Astrocyte (in vitro differentiated cells and primary cell): ENCODE data around the gene FOLR2. TPM values are rescaled to one million over a fixed set of nuclear protein-coding genes. Genes with fewer than 3 reads are reported as not detected.

Experiments used
- DNase-seq: peaks from one replicate; pipeline ENCODE4 v3.0.0-alpha.2; 2010; ENCODE audit warnings: low read depth
- FAIRE-seq: peaks from 2 replicates; lab custom pipeline; 2011; peaks lifted over from hg19 to GRCh38; lab: Jason Lieb, UNC
- H2AFZ ChIP-seq: 2 replicates; pipeline ENCODE4 v1.6.0; 2012; ENCODE audit warnings: low read depth, low read length, inconsistent platforms
- H3K27ac ChIP-seq: 2 replicates; pipeline ENCODE4 v1.5.1; 2011; ENCODE audit warnings: low read depth, low read length, inconsistent platforms
- H3K27me3 ChIP-seq: 2 replicates; pipeline ENCODE4 v1.6.0; 2011; ENCODE audit warnings: low read length, inconsistent platforms; ENCODE audit not compliant: insufficient read depth
- H3K36me3 ChIP-seq: 2 replicates; pipeline ENCODE4 v1.5.1; 2011; ENCODE audit warnings: low read length, inconsistent platforms; ENCODE audit not compliant: insufficient read depth
- H3K4me1 ChIP-seq: 2 replicates; pipeline ENCODE4 v1.5.1; 2011; ENCODE audit warnings: low read length, inconsistent platforms; ENCODE audit not compliant: insufficient read depth
- H3K4me2 ChIP-seq: 2 replicates; pipeline ENCODE4 v1.6.0; 2012; ENCODE audit warnings: low read length, inconsistent platforms
- H3K4me3 ChIP-seq: 2 replicates; pipeline ENCODE4 v1.5.1; 2011; ENCODE audit warnings: low read depth, mild to moderate bottlenecking, low read length, inconsistent platforms; ENCODE audit not compliant: insufficient read depth
- H3K79me2 ChIP-seq: 2 replicates; pipeline ENCODE4 v1.6.0; 2012; ENCODE audit warnings: mild to moderate bottlenecking, low read length, inconsistent platforms; ENCODE audit not compliant: insufficient read depth
- H3K9ac ChIP-seq: 2 replicates; pipeline ENCODE4 v1.6.0; 2012; ENCODE audit warnings: mild to moderate bottlenecking, low read length, inconsistent platforms
- H3K9me3 ChIP-seq: 2 replicates; pipeline ENCODE4 v1.5.1; 2012; ENCODE audit warnings: low read depth, mild to moderate bottlenecking, low read length, inconsistent platforms; ENCODE audit not compliant: insufficient read depth
- H4K20me1 ChIP-seq: 2 replicates; pipeline ENCODE4 v1.6.0; 2012; ENCODE audit warnings: low read length, inconsistent platforms; ENCODE audit not compliant: insufficient read depth
- H3K27ac Mint-ChIP-seq: one replicate; pipeline ENCODE4 v1.8.0; 2021; ENCODE audit warnings: mild to moderate bottlenecking, mixed read lengths; ENCODE audit not compliant: unreplicated experiment
- H3K27me3 Mint-ChIP-seq: one replicate; pipeline ENCODE4 v1.8.0; 2021; ENCODE audit warnings: low read depth, mixed read lengths; ENCODE audit not compliant: unreplicated experiment
- H3K36me3 Mint-ChIP-seq: one replicate; pipeline ENCODE4 v1.8.0; 2021; ENCODE audit warnings: low read depth, mixed read lengths; ENCODE audit not compliant: unreplicated experiment
- H3K4me1 Mint-ChIP-seq: one replicate; pipeline ENCODE4 v1.8.0; 2021; ENCODE audit warnings: low read depth, mixed read lengths; ENCODE audit not compliant: unreplicated experiment
- H3K4me3 Mint-ChIP-seq: one replicate; pipeline ENCODE4 v1.8.0; 2021; ENCODE audit warnings: mild to moderate bottlenecking, moderate library complexity, mixed read lengths; ENCODE audit not compliant: unreplicated experiment
- H3K9me3 Mint-ChIP-seq: one replicate; pipeline ENCODE4 v1.8.0; 2021; ENCODE audit warnings: mild to moderate bottlenecking, mixed read lengths; ENCODE audit not compliant: unreplicated experiment
- CTCF ChIP-seq: IDR thresholded peaks from 2 replicates; pipeline ENCODE4 v1.5.1; 2011; ENCODE audit warnings: low read depth, mild to moderate bottlenecking, inconsistent platforms, low read length, moderate library complexity; ENCODE audit not compliant: insufficient read depth
- EZH2 ChIP-seq: IDR thresholded peaks from 2 replicates; pipeline ENCODE4 v1.6.1; 2012; ENCODE audit warnings: mild to moderate bottlenecking, low read length, inconsistent platforms; ENCODE audit not compliant: insufficient read depth
- total RNA-seq: library from RNA; stranded (reverse); gene quantifications from 2 replicates; pipeline ENCODE4 v1.2.1, GENCODE V29; 2021

Gene FOLR2
- total RNA-seq, 1 donor from 2014 or later, result not detected

- no peaks in the 10 kb centered on the region for H3K9me3 ChIP-seq
- no peak for TF ChIP-seq CTCF
- no peak for TF ChIP-seq EZH2
- H3K4me1 ChIP-seq, result peaks cover 28% of the 10 kb centered on the region
- peak within 1 kb of the TSS; percentile 88 for H3K4me3 ChIP-seq
- Mint-ChIP-seq H3K27me3 (peaks cover 3% of the 10 kb centered on the region), H3K4me1 (peaks cover 16% of the 10 kb centered on the region), H3K36me3 (peaks cover 6% of the 10 kb centered on the region), H3K27ac (peak within 1 kb of the TSS; percentile 91), H3K9me3 (no peaks in the 10 kb centered on the region), H3K4me3 (peak within 1 kb of the TSS; percentile 98)
- peaks cover 57% of the 10 kb centered on the region for H3K79me2 ChIP-seq
- H2AFZ ChIP-seq, result peak within 1 kb of the TSS; percentile 74
- no peak for DNase-seq
- peak within 1 kb of the TSS; percentile 98 for H3K4me2 ChIP-seq
- peaks cover 48% of the 10 kb centered on the region for H4K20me1 ChIP-seq
- no peak for FAIRE-seq
- H3K36me3 ChIP-seq, result peaks cover 8% of the 10 kb centered on the region
- H3K27ac ChIP-seq, result peak within 1 kb of the TSS; percentile 77
- H3K27me3 ChIP-seq, result no peaks in the 10 kb centered on the region
- peak within 1 kb of the TSS; percentile 90 for H3K9ac ChIP-seq
Observed at GRCh38 chr11:72224564-72225410, 8.2 kb downstream of the FOLR2 start, which contains the start of gene INPPL1. INPPL1 (plus strand) TSS chr11:72224767; CDS start chr11:72224985, 218 bp downstream.

GRCh38 chr11:72225411-72225951, 8.9 kb downstream of the FOLR2 start:
- Histone ChIP-seq H3K79me2 (peaks cover 61% of the 10 kb centered on the region), H3K4me2 (peak overlapping the region; percentile 98), H3K9ac (peak overlapping the region; percentile 90), H3K4me1 (peaks cover 28% of the 10 kb centered on the region), H3K27ac (peak overlapping the region; percentile 77), H3K36me3 (peaks cover 12% of the 10 kb centered on the region), H4K20me1 (peaks cover 55% of the 10 kb centered on the region), H3K9me3 (no peaks in the 10 kb centered on the region), H3K4me3 (peak overlapping the region; percentile 88), H3K27me3 (no peaks in the 10 kb centered on the region), H2AFZ (no peak overlapping the region)
- H3K4me1 Mint-ChIP-seq, result peaks cover 16% of the 10 kb centered on the region
- no peak for TF ChIP-seq EZH2
- no peak for TF ChIP-seq CTCF
- peak overlapping the region; percentile 91 for H3K27ac Mint-ChIP-seq
- no peak for DNase-seq
- H3K9me3 Mint-ChIP-seq, result no peaks in the 10 kb centered on the region
- no peak for FAIRE-seq
- peak overlapping the region; percentile 98 for H3K4me3 Mint-ChIP-seq
- peaks cover 6% of the 10 kb centered on the region for H3K36me3 Mint-ChIP-seq
- H3K27me3 Mint-ChIP-seq, result peaks cover 3% of the 10 kb centered on the region
